GM23248 (cell line): Measurements from ENCODE around the gene CLK3. TPM values are rescaled to one million over a fixed set of nuclear protein-coding genes. Genes with fewer than 3 reads are reported as not detected.

Experiments
- DNase-seq: peaks from one replicate; pipeline ENCODE4 v3.0.0-alpha.2; 2015
- H2AFZ ChIP-seq: fragments of 200-600 bp; sonication (generic); 2 replicates; pipeline ENCODE4 v1.6.1; 2016; ENCODE audit warnings: antibody characterized with exemption
- H3F3A ChIP-seq: fragments of 200-600 bp; sonication (generic); 2 replicates; pipeline ENCODE4 v1.6.1; 2016; ENCODE audit warnings: mild to moderate bottlenecking, antibody characterized with exemption, mixed run types; ENCODE audit not compliant: insufficient read depth
- H3K27ac ChIP-seq: fragments of 200-600 bp; sonication (generic); 2 replicates; pipeline ENCODE4 v1.5.1; 2016; ENCODE audit warnings: mild to moderate bottlenecking
- H3K27me3 ChIP-seq: fragments of 200-600 bp; sonication (generic); replicated peaks from 2 replicates; pipeline ENCODE4 v1.6.1; 2016; ENCODE audit warnings: mild to moderate bottlenecking; ENCODE audit not compliant: insufficient read depth
- H3K36me3 ChIP-seq: fragments of 200-600 bp; sonication (generic); 2 replicates; pipeline ENCODE4 v1.6.1; 2016; ENCODE audit warnings: low read depth, mild to moderate bottlenecking
- H3K4me1 ChIP-seq: fragments of 200-600 bp; sonication (generic); 2 replicates; pipeline ENCODE4 v1.6.1; 2016; ENCODE audit warnings: mild to moderate bottlenecking; ENCODE audit not compliant: insufficient read depth
- H3K4me2 ChIP-seq: fragments of 200-600 bp; sonication (generic); one replicate; pipeline ENCODE4 v1.6.1; 2016; ENCODE audit warnings: mild to moderate bottlenecking; ENCODE audit not compliant: unreplicated experiment
- H3K4me3 ChIP-seq: fragments of 200-600 bp; sonication (generic); 2 replicates; pipeline ENCODE4 v1.5.1; 2016; ENCODE audit warnings: mild to moderate bottlenecking
- H3K79me2 ChIP-seq: fragments of 200-600 bp; sonication (generic); 2 replicates; pipeline ENCODE4 v1.6.1; 2016; ENCODE audit warnings: mild to moderate bottlenecking; ENCODE audit not compliant: insufficient read depth
- H3K9ac ChIP-seq: fragments of 200-600 bp; sonication (generic); 2 replicates; pipeline ENCODE4 v1.6.1; 2016; ENCODE audit warnings: mild to moderate bottlenecking
- H3K9me2 ChIP-seq: fragments of 200-600 bp; sonication (generic); 2 replicates; pipeline ENCODE4 v1.6.1; 2016; ENCODE audit warnings: mixed run types, mild to moderate bottlenecking, moderate library complexity; ENCODE audit not compliant: insufficient read depth
- H3K9me3 ChIP-seq: fragments of 200-600 bp; sonication (generic); one replicate; pipeline ENCODE4 v1.6.1; 2017; ENCODE audit warnings: low read depth
- H4K20me1 ChIP-seq: fragments of 200-600 bp; sonication (generic); 2 replicates; pipeline ENCODE4 v1.6.0; 2016; ENCODE audit not compliant: insufficient read depth
- EZH2 ChIP-seq: fragments of 200-600 bp; sonication (generic); IDR thresholded peaks from 2 replicates; pipeline ENCODE4 v1.6.1; 2018; ENCODE audit warnings: antibody characterized with exemption, mild to moderate bottlenecking; ENCODE audit not compliant: insufficient read depth, poor library complexity, severe bottlenecking
- EZH2phosphoT487 ChIP-seq: fragments of 200-600 bp; sonication (generic); IDR thresholded peaks from 2 replicates; pipeline ENCODE4 v1.6.1; 2018; ENCODE audit warnings: antibody characterized with exemption, moderate library complexity, mild to moderate bottlenecking, low read depth; ENCODE audit not compliant: insufficient read depth
- WGBS, 2 experiments: methylation state at CpG; one replicate each; pipeline ENCODE4 v1.1.6; 2015 to 2017; ENCODE audit warnings: low lambda C conversion rate in 2 of 2, low coverage in 1 of 2; ENCODE audit errors: missing lambda C conversion rate in 2 of 2; 5-methylcytosine and 5-hydroxymethylcytosine counted together
- in situ Hi-C: fragments of 300-500 bp; cut with MboI; formaldehyde crosslinking; loops from 2 replicates; pipeline ENCODE4 v1.15.0; 2020
- polyA plus RNA-seq: library from polyadenylated mRNA; unstranded; fragments of >200 nt; fragmentation: Nextera tagmentation; extraction: Ambion mirVana; gene quantifications from 2 replicates; pipeline ENCODE4 v1.2.1, GENCODE V29; 2016
- total RNA-seq: library from RNA; depleted of rRNA; stranded (reverse); fragments of >200 nt; shearing (Covaris generic); gene quantifications from 2 replicates; pipeline ENCODE4 v1.2.3, GENCODE V29; 2014

Gene CLK3
- total and polyA plus RNA-seq, 2 experiments from 2014 or later: 41.9 to 67.9 TPM

DNA sequence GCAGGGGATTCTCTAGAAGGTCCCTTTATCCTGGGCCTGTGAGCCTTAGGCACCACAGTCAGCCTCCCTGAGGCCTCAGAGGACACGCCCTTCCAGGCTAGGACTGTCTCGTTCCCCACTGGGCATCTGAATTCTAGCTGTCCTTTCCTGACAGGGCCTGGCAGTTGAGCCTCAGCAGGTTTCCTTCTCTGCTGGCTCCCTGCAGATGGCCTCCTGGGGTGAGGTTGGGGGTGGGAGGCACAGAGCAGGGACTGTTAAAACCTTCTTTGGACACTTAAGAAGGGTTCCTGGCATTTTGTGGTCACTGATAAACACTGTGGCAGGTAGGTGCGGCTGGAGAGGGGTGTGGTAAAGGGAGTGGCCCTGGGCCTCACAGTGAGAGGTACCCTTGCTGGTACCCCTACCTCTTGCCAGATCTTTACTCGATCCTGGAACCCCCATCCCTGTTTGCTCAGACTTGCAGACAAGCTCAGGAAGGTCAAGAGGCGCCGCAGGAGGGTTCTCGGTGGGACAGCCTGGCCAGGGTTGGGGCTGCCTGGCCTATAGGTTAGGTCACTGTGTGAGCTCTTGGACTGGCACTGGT is 8.5 kb downstream of the CLK3 start:
- Histone ChIP-seq H3K36me3 (peaks cover 44% of the 10 kb centered on the region), H4K20me1 (peaks cover 4% of the 10 kb centered on the region; the same call in 1 of the 2 replicates), H3F3A (no peaks in the 10 kb centered on the region), H3K9ac (no peak overlapping the region), H3K27me3 (no peaks in the 10 kb centered on the region), H2AFZ (no peak overlapping the region), H3K79me2 (peaks cover 62% of the 10 kb centered on the region), H3K4me2 (no peak overlapping the region), H3K9me2 (no peaks in the 10 kb centered on the region), H3K9me3 (no peaks in the 10 kb centered on the region), H3K4me1 (no peaks in the 10 kb centered on the region), H3K27ac (no peak overlapping the region), H3K4me3 (no peak overlapping the region)
- 83% methylated on average over 7 of the region's 7 CpGs for WGBS, 2 experiments
- DNase-seq: no peak
- in situ Hi-C loops: loop anchor here (10.0 kb wide), 1 partner anchor 249 kb away; no protein-coding TSS in a partner anchor
- TF ChIP-seq EZH2phosphoT487: no peak
- no peak for TF ChIP-seq EZH2

DNA sequence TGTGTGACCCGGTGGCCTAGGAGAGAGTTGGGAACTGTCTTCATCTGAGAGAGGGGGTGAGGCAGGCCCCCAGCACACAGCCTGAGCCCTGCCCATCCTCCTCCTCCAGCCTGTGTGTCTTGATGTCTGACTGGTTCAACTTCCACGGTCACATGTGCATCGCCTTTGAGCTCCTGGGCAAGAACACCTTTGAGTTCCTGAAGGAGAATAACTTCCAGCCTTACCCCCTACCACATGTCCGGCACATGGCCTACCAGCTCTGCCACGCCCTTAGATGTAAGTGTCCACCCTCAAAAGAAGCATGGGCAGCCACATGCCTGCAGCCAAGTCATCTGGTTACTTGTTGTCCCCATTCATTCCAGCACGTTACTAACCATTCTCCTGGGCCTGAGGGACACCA is 10.1 kb downstream of the CLK3 start:
- Histone ChIP-seq H3K79me2 (peaks cover 46% of the 10 kb centered on the region), H3K27ac (no peak overlapping the region), H3K9ac (no peak overlapping the region), H3F3A (peaks cover 7% of the 10 kb centered on the region; the same call in 1 of the 2 replicates), H4K20me1 (peaks cover 4% of the 10 kb centered on the region; the same call in 1 of the 2 replicates), H3K9me3 (no peaks in the 10 kb centered on the region), H2AFZ (no peak overlapping the region), H3K4me3 (no peak overlapping the region), H3K36me3 (peaks cover 46% of the 10 kb centered on the region), H3K27me3 (no peaks in the 10 kb centered on the region), H3K9me2 (no peaks in the 10 kb centered on the region), H3K4me1 (no peaks in the 10 kb centered on the region), H3K4me2 (no peak overlapping the region)
- in situ Hi-C loops: loop anchor here (10.0 kb wide), 1 partner anchor 251 kb away; no protein-coding TSS in a partner anchor
- TF ChIP-seq EZH2phosphoT487 (no peak), EZH2 (no peak)
- no peak for DNase-seq
- WGBS, 2 experiments: 64 to 67% methylated on average over 6 of the region's 6 CpGs

DNA sequence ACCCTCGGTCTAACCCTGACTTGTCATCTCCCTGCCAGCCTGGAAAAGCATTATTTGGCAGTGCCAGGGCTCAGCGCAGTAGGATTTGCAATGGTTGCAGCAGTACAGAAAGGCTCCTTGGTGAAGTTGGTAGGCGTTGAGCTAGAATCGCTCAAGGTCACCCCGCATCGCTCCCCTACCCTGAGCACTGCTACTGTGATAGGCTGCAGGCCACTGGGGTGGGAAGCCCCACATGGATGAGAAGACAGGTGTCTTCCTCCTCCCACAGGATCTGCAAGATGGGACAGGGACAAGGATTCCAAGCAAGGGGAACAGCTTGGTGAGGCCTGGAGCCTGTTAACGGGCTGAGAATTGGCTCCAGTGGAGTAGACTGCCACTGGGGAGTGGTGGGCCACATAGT is 10.7 kb downstream of the CLK3 start:
- WGBS, 2 experiments: 91 to 93% methylated on average over 7 of the region's 7 CpGs
- in situ Hi-C loops: loop anchor here (10.0 kb wide), 1 partner anchor 252 kb away; no protein-coding TSS in a partner anchor
- H4K20me1 ChIP-seq: peaks cover 3% of the 10 kb centered on the region; the same call in 1 of the 2 replicates

DNA sequence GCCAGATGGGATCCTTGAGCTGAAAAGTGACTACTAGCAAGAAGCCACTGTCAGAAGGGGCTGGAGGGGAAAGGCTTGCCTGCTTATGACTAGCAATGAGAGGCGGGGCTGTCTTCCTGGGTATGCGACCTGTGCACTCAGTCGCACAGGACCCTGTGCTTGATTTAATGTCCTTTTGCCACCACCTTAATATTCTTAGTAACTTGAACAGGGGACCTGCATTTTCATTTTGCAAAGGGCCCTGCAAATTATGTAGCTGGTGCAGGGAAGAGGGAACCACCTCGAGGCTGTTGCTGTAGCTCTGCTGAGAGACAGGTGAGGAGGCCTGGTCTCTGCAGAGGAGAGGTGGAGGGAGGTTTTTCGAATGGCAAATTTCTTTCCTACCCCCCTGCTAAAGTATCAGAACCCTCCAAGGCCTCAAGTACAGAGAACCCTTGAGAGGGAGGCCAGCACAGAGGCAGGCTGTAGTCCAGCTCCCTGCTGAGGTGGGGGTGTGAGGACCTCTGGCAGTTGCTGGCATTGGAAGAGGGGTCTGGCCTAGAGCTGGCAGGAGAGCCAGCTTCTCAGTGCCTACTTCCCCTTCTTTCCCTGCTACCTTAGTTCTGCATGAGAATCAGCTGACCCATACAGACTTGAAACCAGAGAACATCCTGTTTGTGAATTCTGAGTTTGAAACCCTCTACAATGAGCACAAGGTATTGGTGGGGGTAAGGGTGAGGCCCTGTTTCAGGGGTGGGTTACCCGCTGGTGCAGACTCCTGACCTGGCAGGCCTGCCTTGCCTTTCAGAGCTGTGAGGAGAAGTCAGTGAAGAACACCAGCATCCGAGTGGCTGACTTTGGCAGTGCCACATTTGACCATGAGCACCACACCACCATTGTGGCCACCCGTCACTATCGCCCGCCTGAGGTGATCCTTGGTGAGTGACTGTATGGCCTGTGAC is 11.4 kb downstream of the CLK3 start:
- Histone ChIP-seq H3K27ac (no peak overlapping the region), H3K4me1 (no peaks in the 10 kb centered on the region), H3K9me3 (no peaks in the 10 kb centered on the region), H3K79me2 (peaks cover 33% of the 10 kb centered on the region), H3K9me2 (no peaks in the 10 kb centered on the region), H3K27me3 (no peaks in the 10 kb centered on the region), H3F3A (peaks cover 12% of the 10 kb centered on the region; the same call in 1 of the 2 replicates), H3K9ac (no peak overlapping the region), H3K4me3 (no peak overlapping the region), H4K20me1 (no peaks in the 10 kb centered on the region; the same call in 1 of the 2 replicates), H3K36me3 (peaks cover 39% of the 10 kb centered on the region), H3K4me2 (no peak overlapping the region), H2AFZ (no peak overlapping the region)
- in situ Hi-C loops: loop anchor here (10.0 kb wide), 1 partner anchor 252 kb away; no protein-coding TSS in a partner anchor
- 74 to 79% methylated on average over 10 of the region's 10 CpGs for WGBS, 2 experiments
- TF ChIP-seq EZH2 (no peak), EZH2phosphoT487 (no peak)
- no peak for DNase-seq

More for the DNA sequence above, 10.7 kb downstream of the CLK3 start:
- H3K9me2 ChIP-seq: no peaks in the 10 kb centered on the region
- H3K27me3 ChIP-seq: no peaks in the 10 kb centered on the region
- no peak for TF ChIP-seq EZH2
- no peak for TF ChIP-seq EZH2phosphoT487
- no peak overlapping the region for H2AFZ ChIP-seq
- no peaks in the 10 kb centered on the region for H3K4me1 ChIP-seq
- H3K4me2 ChIP-seq: no peak overlapping the region
- peaks cover 12% of the 10 kb centered on the region; the same call in 1 of the 2 replicates for H3F3A ChIP-seq
- H3K79me2 ChIP-seq: peaks cover 40% of the 10 kb centered on the region
- DNase-seq: no peak
- H3K27ac ChIP-seq: no peak overlapping the region
- no peaks in the 10 kb centered on the region for H3K9me3 ChIP-seq
- peaks cover 46% of the 10 kb centered on the region for H3K36me3 ChIP-seq
- H3K9ac ChIP-seq: no peak overlapping the region
- H3K4me3 ChIP-seq: no peak overlapping the region
